BJ (cell line): Measurements from ENCODE around the gene SWSAP1. TPM values are rescaled to one million over a fixed set of nuclear protein-coding genes. Genes with fewer than 3 reads are reported as not detected.

Experiments
- CTCF ChIA-PET: fragments of 350-600 bp; formaldehyde crosslinking; extraction: SDS; loops from one replicate; lab custom pipeline; 2021; ENCODE audit warnings: antibody characterized with exemption, inconsistent platforms; lab: Yijun Ruan, JAX
- POLR2A ChIA-PET: fragments of 300-600 bp; sonication (Branson Sonifier 250); formaldehyde crosslinking; extraction: SDS; loops from one replicate; lab custom pipeline; 2021; ENCODE audit warnings: antibody characterized with exemption; lab: Charles Lee
- DNase-seq: peaks from one replicate; pipeline ENCODE4 v3.0.0-alpha.2; 2011; ENCODE audit warnings: low read depth
- H3K27me3 ChIP-seq: 2 replicates; pipeline ENCODE4 v1.6.0; 2011; ENCODE audit warnings: low read length; ENCODE audit not compliant: control insufficient read depth, insufficient read depth
- H3K36me3 ChIP-seq: 2 replicates; pipeline ENCODE4 v1.5.1; 2011; ENCODE audit warnings: low read length; ENCODE audit not compliant: control insufficient read depth, insufficient read depth
- H3K4me3 ChIP-seq: 2 replicates; pipeline ENCODE4 v1.5.1; 2011; ENCODE audit warnings: low read depth, mild to moderate bottlenecking, control low read depth, low read length
- CTCF ChIP-seq: IDR thresholded peaks from 2 replicates; pipeline ENCODE4 v1.5.1; 2011; ENCODE audit warnings: low read depth, mild to moderate bottlenecking, control low read depth, inconsistent platforms, low read length, moderate library complexity; ENCODE audit not compliant: insufficient read depth
- polyA plus RNA-seq: library from polyadenylated mRNA; depleted of rRNA; stranded (reverse); fragments of >200 nt; gene quantifications from 2 replicates; pipeline ENCODE4 v1.2.3, GENCODE V29; 2011

The SWSAP1 gene
- polyA plus RNA-seq, 1 experiment: 1.0 TPM

- Histone ChIP-seq H3K36me3 (no peaks in the 10 kb centered on the region), H3K27me3 (no peaks in the 10 kb centered on the region), H3K4me3 (no peak overlapping the region)
- POLR2A ChIA-PET: no interaction called here
- TF ChIP-seq CTCF: no peak
- CTCF ChIA-PET: interaction anchor here (0.5 to 0.7 kb wide), 2 partner anchors 11 to 85 kb away, joined by 3 to 4 read pairs; no protein-coding TSS in a partner anchor
- DNase-seq: no peak
Measured at GRCh38 chr19:11397089-11397610, 22.7 kb downstream of the SWSAP1 start.

GRCh38 chr19:11399667-11400066 lies 25.2 kb downstream of the SWSAP1 start:
- DNase-seq: no peak
- TF ChIP-seq CTCF: no peak
- no peaks in the 10 kb centered on the region; the same call in 1 of the 2 replicates for H3K36me3 ChIP-seq
- ChIA-PET POLR2A (no interaction called here), CTCF (interaction anchor here (0.6 to 1.4 kb wide), 2 partner anchors 18 to 173 kb away, joined by 3 to 4 read pairs; no protein-coding TSS in a partner anchor)
- no peak overlapping the region for H3K4me3 ChIP-seq
- no peaks in the 10 kb centered on the region for H3K27me3 ChIP-seq

- no peak for DNase-seq
- CTCF ChIA-PET: interaction anchor here (0.6 to 1.4 kb wide), 4 partner anchors 9 to 19 kb away, joined by 3 to 4 read pairs (median 4); no protein-coding TSS in a partner anchor
- Histone ChIP-seq H3K36me3 (no peaks in the 10 kb centered on the region; the same call in 1 of the 2 replicates), H3K27me3 (no peaks in the 10 kb centered on the region), H3K4me3 (no peak overlapping the region)
- no peak for TF ChIP-seq CTCF
- POLR2A ChIA-PET: interaction anchor here (0.6 kb wide), 1 partner anchor 23 kb away, joined by 3 read pairs; no protein-coding TSS in a partner anchor
Measured at GRCh38 chr19:11400798-11401197, 26.3 kb downstream of the SWSAP1 start.

- POLR2A ChIA-PET: no interaction called here
- DNase-seq: no peak
- no peak for TF ChIP-seq CTCF
- Histone ChIP-seq H3K36me3 (no peaks in the 10 kb centered on the region; the same call in 1 of the 2 replicates), H3K27me3 (no peaks in the 10 kb centered on the region), H3K4me3 (no peak overlapping the region)
- CTCF ChIA-PET: interaction anchor here (1.2 to 2.9 kb wide), 3 partner anchors 11 to 21 kb away, joined by 3 to 12 read pairs (median 3); no protein-coding TSS in a partner anchor
Measured at GRCh38 chr19:11401808-11402543, 27.5 kb downstream of the SWSAP1 start.

DNA sequence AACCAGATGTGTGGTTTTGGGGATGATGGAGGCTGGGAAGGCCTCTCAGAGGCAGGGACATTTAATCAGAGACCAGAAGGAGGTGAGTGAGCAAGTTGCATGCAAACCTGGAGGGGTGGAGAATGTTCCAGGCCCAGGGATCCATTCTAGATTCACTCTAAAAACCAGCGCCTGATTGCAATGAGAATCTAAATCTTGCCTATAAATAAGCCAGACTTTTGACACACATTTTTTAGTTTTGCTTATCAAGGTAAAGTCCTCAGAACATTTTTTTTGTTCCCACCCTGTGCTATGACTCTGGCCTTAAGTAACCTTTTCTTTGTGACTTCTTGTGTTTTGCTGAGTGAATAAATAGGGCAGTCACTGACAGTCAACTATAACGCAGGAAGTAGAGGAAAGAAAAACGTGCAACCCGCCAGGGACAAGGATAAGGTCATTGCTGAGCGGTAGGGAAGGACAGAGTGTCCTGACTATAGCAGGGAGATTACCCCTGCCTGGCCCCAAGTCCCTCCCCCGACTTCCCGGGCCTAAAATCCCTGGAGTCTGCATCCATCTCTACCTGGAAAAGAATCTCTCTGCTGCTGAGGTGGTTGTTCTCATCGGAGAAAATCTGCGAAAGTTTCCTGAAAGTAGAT lies 30.2 kb downstream of the SWSAP1 start:
- no peak for DNase-seq
- POLR2A ChIA-PET: no interaction called here
- no peak overlapping the region for H3K4me3 ChIP-seq
- CTCF ChIA-PET: interaction anchor here (2.9 kb wide), 1 partner anchor 24 kb away, joined by 12 read pairs; no protein-coding TSS in a partner anchor
- H3K36me3 ChIP-seq: no peaks in the 10 kb centered on the region; the same call in 1 of the 2 replicates
- TF ChIP-seq CTCF: no peak
- H3K27me3 ChIP-seq: no peaks in the 10 kb centered on the region
